PC-9 (cell line): Measurements from ENCODE around the gene TBX5. TPM values are rescaled to one million over a fixed set of nuclear protein-coding genes. Genes with fewer than 3 reads are reported as not detected.
A peak's percentile ranks its signal among the peaks of the same experiment; 100 is the strongest.

Experiments
- BruUV-seq: library from RNA; stranded (reverse); fragments of 400-500 nt; replicated peaks from 2 replicates; lab custom pipeline; 2021; lab: Mats Ljungman, UMichigan
- CTCF ChIA-PET: fragments of 300-600 bp; sonication (Branson Sonifier 250); formaldehyde crosslinking; loops from one replicate; lab custom pipeline; 2022; ENCODE audit warnings: antibody characterized with exemption; lab: Charles Lee
- POLR2A ChIA-PET: fragments of 300-600 bp; sonication (Branson Sonifier 250); formaldehyde crosslinking; loops from one replicate; lab custom pipeline; 2022; ENCODE audit warnings: antibody characterized with exemption; ENCODE audit not compliant: unreplicated experiment; lab: Charles Lee
- DNase-seq, 2 experiments: peaks; one replicate each; pipeline versions ENCODE4 v3.0.0 to v3.0.0-alpha.2; 2015 to 2022; ENCODE audit warnings: mixed read lengths in 1 of 2
- H2AFZ ChIP-seq: fragments of 200-600 bp; sonication (generic); 2 replicates; pipeline ENCODE4 v1.8.1; 2017; ENCODE audit warnings: antibody characterized with exemption
- H3F3A ChIP-seq: fragments of 200-600 bp; sonication (generic); 2 replicates; pipeline ENCODE4 v1.8.1; 2017; ENCODE audit warnings: antibody characterized with exemption, mild to moderate bottlenecking, low read depth; ENCODE audit not compliant: insufficient read depth
- H3K27ac ChIP-seq: fragments of 200-600 bp; sonication (generic); 2 replicates; pipeline ENCODE4 v1.6.1; 2016; ENCODE audit warnings: mixed run types
- H3K27me3 ChIP-seq: fragments of 200-600 bp; sonication (generic); 2 replicates; pipeline ENCODE4 v1.6.1; 2016; ENCODE audit warnings: low read depth, mixed run types; ENCODE audit not compliant: insufficient read depth
- H3K36me3 ChIP-seq: fragments of 200-600 bp; sonication (generic); 2 replicates; pipeline ENCODE4 v1.6.1; 2016; ENCODE audit warnings: low read depth, mixed run types
- H3K4me1 ChIP-seq: fragments of 200-600 bp; sonication (generic); replicated peaks from 2 replicates; pipeline ENCODE4 v1.6.1; 2016; ENCODE audit warnings: mixed run types; ENCODE audit not compliant: insufficient read depth
- H3K4me2 ChIP-seq: fragments of 200-600 bp; sonication (generic); 2 replicates; pipeline ENCODE4 v1.6.1; 2017; ENCODE audit warnings: mixed run types
- H3K4me3 ChIP-seq: fragments of 200-600 bp; sonication (generic); 2 replicates; pipeline ENCODE4 v1.6.1; 2016; ENCODE audit warnings: mixed run types
- H3K79me2 ChIP-seq: fragments of 200-600 bp; sonication (generic); 2 replicates; pipeline ENCODE4 v1.6.1; 2017; ENCODE audit warnings: low read depth, mixed run types
- H3K9me2 ChIP-seq: fragments of 200-600 bp; sonication (generic); 2 replicates; pipeline ENCODE4 v1.8.1; 2017; ENCODE audit warnings: mild to moderate bottlenecking; ENCODE audit not compliant: insufficient read depth
- H3K9me3 ChIP-seq: fragments of 200-600 bp; sonication (generic); 2 replicates; pipeline ENCODE4 v1.8.1; 2016; ENCODE audit warnings: low read depth; ENCODE audit not compliant: insufficient read depth
- H4K20me1 ChIP-seq: fragments of 200-600 bp; sonication (generic); 2 replicates; pipeline ENCODE4 v1.8.1; 2017; ENCODE audit not compliant: insufficient read depth
- EZH2 ChIP-seq: fragments of 200-600 bp; sonication (generic); IDR thresholded peaks from 2 replicates; pipeline ENCODE4 v1.8.0; 2017; ENCODE audit warnings: antibody characterized with exemption, low read depth
- intact Hi-C: fragments of 100-400 bp; cut with micrococcal nuclease; formaldehyde crosslinking; loops from one replicate; pipeline ENCODE4 v1.10.0; 2022; ENCODE audit not compliant: unreplicated experiment
- total RNA-seq: library from RNA; stranded (reverse); gene quantifications from 2 replicates; pipeline ENCODE4 v1.2.3, GENCODE V29; 2021
- TF ChIP-seq, protein P1 (sequence below): fragments of 200-600 bp; sonication (generic); conservative IDR thresholded peaks from 2 replicates; pipeline ENCODE4 v1.6.1; 2017; ENCODE audit warnings: mixed run types, antibody characterized with exemption, mild to moderate bottlenecking, moderate library complexity

The TBX5 gene
- total RNA-seq, 1 experiment from 2014 or later = not detected

DNA sequence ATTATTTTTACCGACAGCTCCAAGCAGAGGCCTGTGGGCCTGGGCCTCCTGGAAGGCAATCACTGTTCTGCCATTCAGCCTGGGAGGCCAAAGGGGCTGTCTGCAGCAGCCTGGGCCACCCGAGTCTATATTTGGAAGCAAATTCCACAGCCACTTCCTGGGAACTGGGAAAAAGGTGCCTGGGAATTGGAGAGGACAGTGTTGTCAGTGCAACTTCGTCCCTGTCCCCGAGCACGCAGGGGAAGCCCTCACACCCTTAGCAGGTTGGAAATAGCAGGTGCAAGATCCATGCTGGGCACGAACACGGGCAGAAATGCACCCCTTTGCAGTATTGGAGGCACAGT lies 9.6 kb upstream of the TBX5 start:
- CTCF ChIA-PET = no interaction called here
- POLR2A ChIA-PET = no interaction called here
- H3K9me2 ChIP-seq = no peaks in the 10 kb centered on the region
- no peaks in the 10 kb centered on the region for H3K4me1 ChIP-seq
- H3K4me3 ChIP-seq = no peak overlapping the region
- H4K20me1 ChIP-seq = no peaks in the 10 kb centered on the region
- H3K9me3 ChIP-seq = no peaks in the 10 kb centered on the region
- peaks cover 87% of the 10 kb centered on the region for H3K27me3 ChIP-seq
- TF ChIP-seq EZH2 = no peak
- TF ChIP-seq, protein P1, sequence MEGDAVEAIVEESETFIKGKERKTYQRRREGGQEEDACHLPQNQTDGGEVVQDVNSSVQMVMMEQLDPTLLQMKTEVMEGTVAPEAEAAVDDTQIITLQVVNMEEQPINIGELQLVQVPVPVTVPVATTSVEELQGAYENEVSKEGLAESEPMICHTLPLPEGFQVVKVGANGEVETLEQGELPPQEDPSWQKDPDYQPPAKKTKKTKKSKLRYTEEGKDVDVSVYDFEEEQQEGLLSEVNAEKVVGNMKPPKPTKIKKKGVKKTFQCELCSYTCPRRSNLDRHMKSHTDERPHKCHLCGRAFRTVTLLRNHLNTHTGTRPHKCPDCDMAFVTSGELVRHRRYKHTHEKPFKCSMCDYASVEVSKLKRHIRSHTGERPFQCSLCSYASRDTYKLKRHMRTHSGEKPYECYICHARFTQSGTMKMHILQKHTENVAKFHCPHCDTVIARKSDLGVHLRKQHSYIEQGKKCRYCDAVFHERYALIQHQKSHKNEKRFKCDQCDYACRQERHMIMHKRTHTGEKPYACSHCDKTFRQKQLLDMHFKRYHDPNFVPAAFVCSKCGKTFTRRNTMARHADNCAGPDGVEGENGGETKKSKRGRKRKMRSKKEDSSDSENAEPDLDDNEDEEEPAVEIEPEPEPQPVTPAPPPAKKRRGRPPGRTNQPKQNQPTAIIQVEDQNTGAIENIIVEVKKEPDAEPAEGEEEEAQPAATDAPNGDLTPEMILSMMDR = no peak
- no peak for DNase-seq
- H3K4me2 ChIP-seq = no peak overlapping the region
- H2AFZ ChIP-seq = no peak overlapping the region
- H3K27ac ChIP-seq = no peak overlapping the region
- intact Hi-C loops = no loop called here
- no peaks in the 10 kb centered on the region for H3K36me3 ChIP-seq
- no TSS peak for BruUV-seq
- no peaks in the 10 kb centered on the region for H3K79me2 ChIP-seq
- no peaks in the 10 kb centered on the region for H3F3A ChIP-seq

DNA sequence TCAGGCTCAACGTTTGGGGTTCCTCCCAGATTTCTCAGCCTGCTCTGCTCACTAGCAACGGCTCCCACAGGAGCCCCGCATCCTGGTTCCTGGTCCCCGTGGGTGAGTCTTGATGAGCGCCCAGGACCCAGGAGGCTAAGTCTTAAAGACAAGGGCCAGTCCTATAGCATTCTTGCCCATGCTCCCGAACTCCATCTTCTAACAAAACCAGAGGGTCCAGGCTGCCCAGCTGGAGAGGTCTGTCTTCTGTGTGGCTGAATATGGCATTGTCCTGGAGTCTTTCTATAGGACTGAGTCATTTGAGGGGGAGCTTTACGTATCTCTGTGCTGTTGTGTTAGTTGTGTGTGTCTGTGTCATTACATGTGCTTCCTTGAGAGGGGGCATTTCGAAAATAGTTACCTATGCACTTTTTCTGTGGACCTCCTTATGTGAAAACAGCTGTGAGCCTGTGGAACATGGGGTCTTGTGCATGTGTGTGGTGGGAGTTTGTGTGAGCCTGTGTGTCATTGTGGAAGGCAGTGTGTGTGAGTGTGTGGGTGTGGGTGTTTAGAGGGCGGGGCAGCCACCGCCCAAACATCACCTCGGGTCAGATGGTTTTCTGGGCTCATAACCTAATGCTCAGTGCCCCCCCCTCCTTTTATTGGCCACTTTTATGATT lies 9.1 kb upstream of the TBX5 start:
- H3K4me1 ChIP-seq = no peaks in the 10 kb centered on the region
- no peak overlapping the region for H3K27ac ChIP-seq
- H3K4me2 ChIP-seq = no peak overlapping the region
- BruUV-seq = no TSS peak
- no peak overlapping the region for H3K4me3 ChIP-seq
- H4K20me1 ChIP-seq = no peaks in the 10 kb centered on the region
- H3K9me3 ChIP-seq = no peaks in the 10 kb centered on the region
- H3F3A ChIP-seq = no peaks in the 10 kb centered on the region
- POLR2A ChIA-PET = no interaction called here
- H2AFZ ChIP-seq = no peak overlapping the region
- peaks cover 88% of the 10 kb centered on the region for H3K27me3 ChIP-seq
- no peaks in the 10 kb centered on the region for H3K9me2 ChIP-seq
- TF ChIP-seq, protein P1 = no peak
- no peak for TF ChIP-seq EZH2
- no peaks in the 10 kb centered on the region for H3K36me3 ChIP-seq
- intact Hi-C loops = no loop called here
- H3K79me2 ChIP-seq = no peaks in the 10 kb centered on the region
- CTCF ChIA-PET = no interaction called here
- DNase-seq = no peak

DNA sequence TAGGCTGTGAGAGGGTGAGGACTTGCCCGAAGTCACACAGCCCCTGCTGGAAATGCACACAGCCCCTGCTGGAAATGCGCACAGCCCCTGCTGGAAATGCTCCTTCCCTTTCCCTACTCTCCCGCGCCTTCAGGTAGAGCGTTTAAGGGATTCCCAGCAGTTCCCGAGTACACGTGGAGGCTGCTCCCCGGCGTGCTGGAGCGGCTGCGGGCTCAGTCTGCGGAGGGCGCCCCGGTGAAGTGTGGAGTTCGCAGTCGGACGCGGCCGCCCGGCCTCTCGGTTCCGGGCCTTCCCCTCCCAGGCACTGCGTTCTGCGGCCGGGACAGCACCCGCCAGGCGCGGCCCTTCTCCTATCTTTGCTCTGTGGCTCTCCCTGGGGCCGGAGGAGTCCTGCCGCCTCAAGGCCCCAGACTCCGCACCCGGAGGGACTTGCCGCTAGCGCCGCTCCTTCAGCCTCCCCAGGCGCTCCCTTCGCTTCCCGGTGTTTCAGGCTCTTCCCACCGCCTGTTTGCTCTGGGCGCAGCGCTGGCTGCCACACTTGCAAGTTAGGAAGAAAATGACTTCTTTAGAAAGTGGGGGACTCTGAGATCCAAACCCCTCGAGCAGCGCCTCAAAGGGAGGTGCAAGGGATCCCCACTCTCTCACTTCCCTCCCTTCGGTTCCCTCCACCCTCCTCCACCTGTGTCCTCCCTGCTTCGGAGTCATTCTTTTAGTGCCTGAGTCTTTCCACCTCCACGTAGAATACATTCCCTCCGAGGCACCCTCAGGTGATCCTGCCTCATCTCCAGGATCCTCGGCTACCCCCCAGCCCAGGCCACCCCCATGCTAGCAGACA lies 8.3 kb upstream of the TBX5 start:
- Histone ChIP-seq H3K9me2 (no peaks in the 10 kb centered on the region), H3F3A (no peaks in the 10 kb centered on the region), H3K36me3 (no peaks in the 10 kb centered on the region), H3K27ac (no peak overlapping the region), H3K79me2 (no peaks in the 10 kb centered on the region), H2AFZ (no peak overlapping the region), H3K4me3 (no peak overlapping the region), H3K27me3 (peaks cover 88% of the 10 kb centered on the region), H4K20me1 (no peaks in the 10 kb centered on the region), H3K9me3 (no peaks in the 10 kb centered on the region), H3K4me1 (no peaks in the 10 kb centered on the region), H3K4me2 (no peak overlapping the region)
- intact Hi-C loops = no loop called here
- BruUV-seq = no TSS peak
- TF ChIP-seq, protein P1 = no peak
- TF ChIP-seq EZH2 = 0 out of 2 replicates have a peak, but pooled peaks have one; percentile 18
- ChIA-PET CTCF (no interaction called here), POLR2A (no interaction called here)
- DNase-seq = no peak
